HEK293 (cell line): Measurements from ENCODE around the gene NHEJ1.

Source experiments
- HIC1 ChIP-seq: fragments of 450-650 bp; formaldehyde crosslinking; IDR thresholded peaks from 2 replicates; pipeline ENCODE4 v1.5.1; 2016; ENCODE audit warnings: missing biosample characterization, missing genetic modification characterization
- HOXD13 ChIP-seq: sonication (generic); formaldehyde crosslinking; IDR thresholded peaks from 2 replicates; pipeline ENCODE4 v1.8.0; 2022; ENCODE audit warnings: missing genetic modification reagents, borderline replicate concordance
- IKZF3 ChIP-seq: fragments of 450-650 bp; IDR thresholded peaks from 2 replicates; pipeline ENCODE4 v1.5.0; 2018; ENCODE audit warnings: missing biosample characterization, mild to moderate bottlenecking, missing genetic modification characterization, moderate library complexity
- ZBTB11 ChIP-seq: fragments of 450-650 bp; formaldehyde crosslinking; conservative IDR thresholded peaks from 2 replicates; pipeline ENCODE4 v1.5.1; 2016; ENCODE audit warnings: low read depth, missing biosample characterization, missing genetic modification characterization
- ZNF132 ChIP-seq: fragments of 450-650 bp; formaldehyde crosslinking; IDR thresholded peaks from 2 replicates; pipeline ENCODE4 v1.5.1; 2017; ENCODE audit warnings: missing biosample characterization, missing genetic modification characterization, borderline replicate concordance
- ZNF221 ChIP-seq: fragments of 450-650 bp; formaldehyde crosslinking; IDR thresholded peaks from 2 replicates; pipeline ENCODE4 v1.5.1; 2017; ENCODE audit warnings: missing biosample characterization, missing genetic modification characterization, borderline replicate concordance
- ZNF280D ChIP-seq: fragments of 450-650 bp; formaldehyde crosslinking; IDR thresholded peaks from 2 replicates; pipeline ENCODE4 v1.5.1; 2016; ENCODE audit warnings: missing biosample characterization, missing genetic modification characterization
- ZNF302 ChIP-seq: fragments of 450-650 bp; formaldehyde crosslinking; IDR thresholded peaks from 2 replicates; pipeline ENCODE4 v1.5.1; 2016; ENCODE audit warnings: missing biosample characterization, missing genetic modification characterization, low read depth
- ZNF324 ChIP-seq: fragments of 450-650 bp; formaldehyde crosslinking; IDR thresholded peaks from 2 replicates; pipeline ENCODE4 v1.5.1; 2016; ENCODE audit warnings: missing biosample characterization, missing genetic modification characterization
- ZNF391 ChIP-seq: fragments of 450-650 bp; formaldehyde crosslinking; IDR thresholded peaks from 2 replicates; pipeline ENCODE4 v1.5.1; 2016; ENCODE audit warnings: low read depth, missing biosample characterization, missing genetic modification characterization, borderline replicate concordance
- ZNF416 ChIP-seq: fragments of 450-650 bp; formaldehyde crosslinking; IDR thresholded peaks from 2 replicates; pipeline ENCODE4 v1.5.1; 2016; ENCODE audit warnings: missing biosample characterization, missing genetic modification characterization
- ZNF426 ChIP-seq: fragments of 450-650 bp; formaldehyde crosslinking; IDR thresholded peaks from 2 replicates; pipeline ENCODE4 v1.5.1; 2017; ENCODE audit warnings: missing biosample characterization, missing genetic modification characterization, mild to moderate bottlenecking, inconsistent platforms, moderate library complexity
- ZNF514 ChIP-seq: fragments of 450-650 bp; formaldehyde crosslinking; IDR thresholded peaks from 2 replicates; pipeline ENCODE4 v1.5.1; 2016; ENCODE audit warnings: missing biosample characterization, missing genetic modification characterization
- ZNF548 ChIP-seq: fragments of 450-650 bp; formaldehyde crosslinking; IDR thresholded peaks from 2 replicates; pipeline ENCODE4 v1.5.1; 2016; ENCODE audit warnings: missing biosample characterization, missing genetic modification characterization
- ZNF555 ChIP-seq: fragments of 450-650 bp; formaldehyde crosslinking; conservative IDR thresholded peaks from 2 replicates; pipeline ENCODE4 v1.5.1; 2017; ENCODE audit warnings: missing biosample characterization, mild to moderate bottlenecking, missing genetic modification characterization, inconsistent platforms
- ZNF560 ChIP-seq: fragments of 450-650 bp; formaldehyde crosslinking; IDR thresholded peaks from 2 replicates; pipeline ENCODE4 v1.5.1; 2017; ENCODE audit warnings: missing biosample characterization, missing genetic modification characterization, borderline replicate concordance
- ZNF580 ChIP-seq: fragments of 450-650 bp; formaldehyde crosslinking; IDR thresholded peaks from 2 replicates; pipeline ENCODE4 v1.5.1; 2016; ENCODE audit warnings: missing biosample characterization, missing genetic modification characterization
- ZNF645 ChIP-seq: fragments of 450-650 bp; formaldehyde crosslinking; IDR thresholded peaks from 2 replicates; pipeline ENCODE4; 2016; ENCODE audit warnings: missing biosample characterization, missing genetic modification characterization
- ZNF843 ChIP-seq: fragments of 450-650 bp; formaldehyde crosslinking; IDR thresholded peaks from 2 replicates; pipeline ENCODE4 v1.5.1; 2016; ENCODE audit warnings: missing biosample characterization, missing genetic modification characterization
- TF ChIP-seq, protein P1 (sequence below): fragments of 450-650 bp; formaldehyde crosslinking; conservative IDR thresholded peaks from 2 replicates; pipeline ENCODE4 v1.5.1; 2016; ENCODE audit warnings: low read depth, missing biosample characterization, missing genetic modification characterization
- TF ChIP-seq, protein P2 (sequence below): fragments of 450-650 bp; formaldehyde crosslinking; IDR thresholded peaks from 2 replicates; pipeline ENCODE4 v1.5.1; 2016; ENCODE audit warnings: missing biosample characterization, missing genetic modification characterization, borderline replicate concordance

Gene NHEJ1

DNA sequence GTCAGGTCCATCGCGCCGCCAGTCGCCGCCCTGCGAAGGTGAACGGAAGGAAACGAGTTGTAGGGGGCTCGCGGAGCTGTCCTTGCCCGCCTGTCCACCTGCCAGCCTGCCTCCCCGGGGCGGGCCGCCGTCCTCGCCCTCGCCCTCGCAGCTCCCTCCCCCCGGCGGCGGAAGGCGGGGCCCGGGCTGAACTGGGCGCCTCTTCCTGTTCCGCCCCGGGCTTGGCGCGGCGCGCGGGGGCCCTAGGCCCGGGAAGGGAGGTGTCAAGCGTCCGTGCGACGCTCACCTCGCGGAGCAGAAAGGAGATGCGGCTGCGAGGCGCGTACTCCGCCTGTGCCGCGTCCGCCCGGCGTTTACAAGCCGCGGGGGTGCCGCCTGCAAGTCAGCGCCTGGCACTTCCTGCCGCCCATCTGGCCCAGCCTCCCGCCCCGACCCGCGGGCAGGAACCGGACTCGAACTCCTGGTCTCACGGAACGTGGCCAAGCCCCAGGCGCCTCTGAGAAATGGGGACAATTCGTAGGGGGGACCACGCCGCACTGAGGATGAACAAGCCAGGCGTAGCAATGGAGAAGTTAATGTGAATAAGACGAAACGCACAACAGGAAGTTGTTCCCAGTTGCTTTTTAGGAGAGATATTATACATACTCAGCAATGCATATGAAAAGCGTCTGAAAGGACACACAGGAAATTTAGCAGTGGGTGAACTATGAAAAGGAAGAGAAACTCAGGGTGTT is 16.4 kb upstream of the NHEJ1 start, which contains the start of gene CNPPD1 (continued):
- TF ChIP-seq HIC1 (peak; percentile 93), ZNF580 (tag by site-specific recombination) (no peak; the same call in 1 of the 2 replicates), ZNF560 (no peak), ZNF221 (tag by site-specific recombination) (no peak), IKZF3 (tag by site-specific recombination) (no peak; the same call in 1 of the 2 replicates), ZNF645 (tag by site-specific recombination) (no peak), ZNF324 (no peak), HOXD13 (CRISPR knock-in tag) (no peak), ZNF555 (no peak), ZNF416 (tag by site-specific recombination) (no peak), ZBTB11 (tag by site-specific recombination) (peak; percentile 85), ZNF132 (no peak), ZNF426 (tag by site-specific recombination) (no peak), ZNF302 (tag by site-specific recombination) (no peak), ZNF391 (tag by site-specific recombination) (peak; percentile 13; the same call in 1 of the 2 replicates), ZNF280D (no peak), ZNF843 (tag by site-specific recombination) (no peak), ZNF548 (no peak), ZNF514 (tag by site-specific recombination) (no peak)
- TF ChIP-seq, protein P1, sequence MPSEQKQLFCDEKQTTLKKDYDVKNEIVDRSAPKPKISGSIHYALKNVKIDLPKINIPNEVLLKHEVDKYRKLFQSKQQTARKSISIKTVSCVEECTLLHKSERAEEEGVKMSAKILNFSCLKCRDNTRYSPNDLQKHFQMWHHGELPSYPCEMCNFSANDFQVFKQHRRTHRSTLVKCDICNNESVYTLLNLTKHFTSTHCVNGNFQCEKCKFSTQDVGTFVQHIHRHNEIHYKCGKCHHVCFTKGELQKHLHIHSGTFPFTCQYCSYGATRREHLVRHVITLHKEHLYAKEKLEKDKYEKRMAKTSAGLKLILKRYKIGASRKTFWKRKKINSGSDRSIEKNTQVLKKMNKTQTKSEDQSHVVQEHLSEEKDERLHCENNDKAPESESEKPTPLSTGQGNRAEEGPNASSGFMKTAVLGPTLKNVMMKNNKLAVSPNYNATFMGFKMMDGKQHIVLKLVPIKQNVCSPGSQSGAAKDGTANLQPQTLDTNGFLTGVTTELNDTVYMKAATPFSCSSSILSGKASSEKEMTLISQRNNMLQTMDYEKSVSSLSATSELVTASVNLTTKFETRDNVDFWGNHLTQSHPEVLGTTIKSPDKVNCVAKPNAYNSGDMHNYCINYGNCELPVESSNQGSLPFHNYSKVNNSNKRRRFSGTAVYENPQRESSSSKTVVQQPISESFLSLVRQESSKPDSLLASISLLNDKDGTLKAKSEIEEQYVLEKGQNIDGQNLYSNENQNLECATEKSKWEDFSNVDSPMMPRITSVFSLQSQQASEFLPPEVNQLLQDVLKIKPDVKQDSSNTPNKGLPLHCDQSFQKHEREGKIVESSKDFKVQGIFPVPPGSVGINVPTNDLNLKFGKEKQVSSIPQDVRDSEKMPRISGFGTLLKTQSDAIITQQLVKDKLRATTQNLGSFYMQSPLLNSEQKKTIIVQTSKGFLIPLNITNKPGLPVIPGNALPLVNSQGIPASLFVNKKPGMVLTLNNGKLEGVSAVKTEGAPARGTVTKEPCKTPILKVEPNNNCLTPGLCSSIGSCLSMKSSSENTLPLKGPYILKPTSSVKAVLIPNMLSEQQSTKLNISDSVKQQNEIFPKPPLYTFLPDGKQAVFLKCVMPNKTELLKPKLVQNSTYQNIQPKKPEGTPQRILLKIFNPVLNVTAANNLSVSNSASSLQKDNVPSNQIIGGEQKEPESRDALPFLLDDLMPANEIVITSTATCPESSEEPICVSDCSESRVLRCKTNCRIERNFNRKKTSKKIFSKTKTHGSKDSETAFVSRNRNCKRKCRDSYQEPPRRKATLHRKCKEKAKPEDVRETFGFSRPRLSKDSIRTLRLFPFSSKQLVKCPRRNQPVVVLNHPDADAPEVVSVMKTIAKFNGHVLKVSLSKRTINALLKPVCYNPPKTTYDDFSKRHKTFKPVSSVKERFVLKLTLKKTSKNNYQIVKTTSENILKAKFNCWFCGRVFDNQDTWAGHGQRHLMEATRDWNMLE (tag by site-specific recombination) = no peak
- TF ChIP-seq, protein P2, sequence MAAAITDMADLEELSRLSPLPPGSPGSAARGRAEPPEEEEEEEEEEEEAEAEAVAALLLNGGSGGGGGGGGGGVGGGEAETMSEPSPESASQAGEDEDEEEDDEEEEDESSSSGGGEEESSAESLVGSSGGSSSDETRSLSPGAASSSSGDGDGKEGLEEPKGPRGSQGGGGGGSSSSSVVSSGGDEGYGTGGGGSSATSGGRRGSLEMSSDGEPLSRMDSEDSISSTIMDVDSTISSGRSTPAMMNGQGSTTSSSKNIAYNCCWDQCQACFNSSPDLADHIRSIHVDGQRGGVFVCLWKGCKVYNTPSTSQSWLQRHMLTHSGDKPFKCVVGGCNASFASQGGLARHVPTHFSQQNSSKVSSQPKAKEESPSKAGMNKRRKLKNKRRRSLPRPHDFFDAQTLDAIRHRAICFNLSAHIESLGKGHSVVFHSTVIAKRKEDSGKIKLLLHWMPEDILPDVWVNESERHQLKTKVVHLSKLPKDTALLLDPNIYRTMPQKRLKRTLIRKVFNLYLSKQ (tag by site-specific recombination) = no peak
